Measurements from ENCODE around the gene CADPS2. TPM values are rescaled to one million over a fixed set of nuclear protein-coding genes. Genes with fewer than 3 reads are reported as not detected.

CADPS2 gene
- total RNA-seq, 1 experiment from 2014 or later, result 1.6 TPM

DNA sequence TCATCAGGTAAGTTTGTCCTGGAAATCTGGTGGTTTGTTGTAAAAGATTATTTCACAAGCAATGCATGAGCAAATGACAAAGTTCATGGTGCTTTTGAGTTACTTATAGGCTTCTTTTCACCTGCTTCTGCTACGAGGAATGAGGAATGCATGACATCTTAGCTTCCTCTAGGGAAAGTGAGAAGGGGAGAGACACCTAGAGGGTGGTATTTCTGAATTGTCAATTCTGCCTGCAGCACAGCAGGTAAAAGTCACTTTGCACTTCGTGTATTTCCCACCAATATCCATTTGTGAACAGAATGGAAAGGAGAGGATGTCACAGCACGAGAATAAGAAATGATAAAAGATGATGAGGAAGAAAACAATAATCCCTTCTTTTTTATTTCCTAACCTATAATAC, 428.3 kb downstream of the CADPS2 start:
- no peak for DNase-seq (ENCODE audit: low spot score)

DNA sequence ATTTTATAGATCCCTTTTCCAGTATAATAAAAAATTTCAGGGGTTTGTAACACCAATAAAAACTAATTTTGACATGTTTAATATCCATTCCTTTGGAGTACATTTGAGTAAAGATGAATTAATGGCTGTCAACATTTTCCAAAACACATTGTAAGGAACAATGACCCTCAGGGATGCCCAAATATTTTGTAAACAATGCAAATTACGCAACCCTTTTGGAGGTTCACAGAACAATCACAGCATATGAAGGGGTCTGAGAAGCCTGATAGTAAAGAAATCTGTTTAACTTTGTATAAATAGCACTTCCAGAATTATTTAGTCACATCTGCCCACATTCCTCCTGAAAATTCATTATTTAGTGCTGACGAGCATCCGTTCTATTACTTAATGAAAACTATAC, 428.9 kb downstream of the CADPS2 start:
- no peak for DNase-seq (ENCODE audit: low spot score)

DNA sequence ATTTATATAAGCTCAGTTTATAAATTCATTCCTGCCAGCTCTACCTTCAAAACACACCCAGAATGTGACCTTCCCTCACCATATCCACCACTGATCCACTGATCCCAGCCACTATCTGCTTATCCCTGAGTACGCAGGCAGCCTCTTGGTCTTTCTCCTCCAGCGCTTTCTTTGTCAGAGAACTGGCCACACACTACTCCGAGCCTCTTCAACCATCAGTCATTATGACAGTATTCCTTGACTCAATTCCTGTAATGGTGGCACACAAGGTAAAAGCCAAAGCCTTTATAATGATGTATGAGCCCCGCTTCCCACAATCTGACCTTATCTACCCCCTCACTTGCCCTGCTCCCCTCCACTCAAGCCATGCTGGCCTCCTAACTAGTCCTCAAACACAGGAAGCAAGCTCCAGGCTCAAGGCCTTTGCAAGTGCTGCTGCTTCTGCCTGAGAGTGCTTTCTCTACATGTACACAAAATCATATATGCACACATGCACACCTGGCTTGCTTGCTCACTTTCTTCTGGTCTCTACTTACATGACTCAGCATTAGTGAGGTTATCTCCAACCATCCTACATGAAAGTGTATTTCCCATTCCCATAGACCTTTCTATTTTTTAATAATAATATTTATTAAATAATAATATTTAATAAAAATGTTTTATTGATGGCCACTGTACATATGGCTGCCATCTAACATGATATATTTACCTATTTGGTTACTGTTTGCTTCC, 431.3 kb downstream of the CADPS2 start:
- no peak for DNase-seq (ENCODE audit: low spot score)

DNA sequence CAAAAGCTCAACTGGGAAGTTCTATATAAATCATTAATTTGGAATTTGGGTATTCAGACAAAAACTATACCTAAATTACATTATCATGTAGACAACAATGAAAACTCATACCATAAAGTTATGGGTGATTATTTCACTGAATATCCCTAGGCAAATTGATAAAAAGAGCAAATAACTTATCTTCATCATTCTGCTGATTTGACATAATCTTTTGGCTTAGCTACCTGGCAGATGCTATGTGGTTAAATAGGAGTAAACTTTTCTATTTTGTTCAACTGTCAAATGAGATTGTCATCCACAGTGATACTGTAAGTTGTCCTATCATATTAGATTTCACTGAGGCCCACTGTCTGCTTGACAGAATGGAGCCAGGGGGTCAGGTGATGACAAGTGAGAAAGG, 432.8 kb downstream of the CADPS2 start:
- no peak for DNase-seq (ENCODE audit: low spot score)

DNA sequence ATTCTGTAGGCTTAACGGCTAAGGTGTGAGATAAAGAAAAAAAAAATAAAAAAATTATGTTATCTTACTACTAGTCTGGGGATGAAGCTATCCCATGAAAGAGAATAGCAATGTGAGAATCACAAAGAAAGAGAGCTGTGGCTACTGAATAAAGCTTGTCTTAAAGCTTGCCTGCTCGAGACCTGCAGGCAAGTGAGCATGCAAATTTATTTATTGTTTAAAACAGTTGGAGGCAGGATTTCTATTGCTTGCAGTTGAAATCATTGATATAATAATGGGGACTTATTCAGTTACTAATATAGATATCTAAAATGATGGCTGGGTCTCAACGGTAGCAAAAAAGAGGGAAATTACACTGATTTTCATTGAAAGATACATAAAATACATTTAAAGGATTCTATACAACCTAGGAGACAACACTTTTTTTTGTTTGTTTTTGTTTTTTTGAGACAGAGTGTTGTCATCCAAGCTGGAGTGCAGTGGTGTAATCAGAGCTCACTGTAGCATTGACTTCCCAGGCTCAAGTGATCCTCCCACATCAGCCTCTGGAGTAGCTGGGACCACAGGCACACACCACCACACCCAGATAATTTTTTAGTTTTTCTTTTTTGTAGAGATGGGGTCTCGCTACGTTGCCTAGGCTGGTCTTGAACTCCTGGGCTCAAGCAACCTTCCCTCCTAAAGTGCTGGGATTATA, 437.2 kb downstream of the CADPS2 start:
- no peak for DNase-seq (ENCODE audit: low spot score)

DNA sequence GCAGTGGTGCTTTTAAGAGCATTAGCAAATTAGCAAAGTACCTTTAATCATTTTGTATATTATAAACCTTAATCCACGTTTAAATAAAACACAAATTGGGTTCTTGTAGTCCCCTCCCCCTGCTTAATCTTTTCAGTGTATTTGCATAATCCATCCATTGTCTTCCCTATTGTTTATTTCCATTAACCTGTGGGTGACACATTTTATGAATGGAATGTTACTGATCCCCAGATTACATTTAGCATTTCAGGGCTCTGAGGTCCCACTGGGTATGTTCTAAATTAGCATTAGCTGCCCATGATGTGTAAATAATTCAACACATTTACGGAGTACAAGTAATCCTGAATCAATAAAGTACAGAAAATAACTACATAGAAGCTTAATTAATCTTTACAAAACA, 443.3 kb downstream of the CADPS2 start:
- no peak for DNase-seq (ENCODE audit: low spot score)

DNA sequence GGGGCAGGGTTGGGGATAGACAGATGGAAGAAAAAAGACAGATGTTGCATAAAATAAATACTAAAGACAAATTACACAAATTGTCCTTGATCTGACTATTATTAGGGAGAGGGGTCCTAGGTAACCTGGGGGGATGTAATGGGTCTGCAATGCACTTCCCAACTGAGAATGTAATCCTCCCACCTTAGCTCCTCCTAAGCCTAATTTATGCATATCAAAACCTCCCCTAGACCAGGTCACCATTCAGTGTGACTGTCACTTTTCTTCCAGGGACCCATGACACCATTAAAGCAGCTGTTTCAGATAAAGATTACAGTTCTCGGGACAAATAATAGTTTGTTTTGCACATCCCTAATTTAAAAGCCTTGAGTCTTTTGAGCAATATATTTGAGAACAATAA, 447.8 kb downstream of the CADPS2 start:
- no peak for DNase-seq (ENCODE audit: low spot score)

DNA sequence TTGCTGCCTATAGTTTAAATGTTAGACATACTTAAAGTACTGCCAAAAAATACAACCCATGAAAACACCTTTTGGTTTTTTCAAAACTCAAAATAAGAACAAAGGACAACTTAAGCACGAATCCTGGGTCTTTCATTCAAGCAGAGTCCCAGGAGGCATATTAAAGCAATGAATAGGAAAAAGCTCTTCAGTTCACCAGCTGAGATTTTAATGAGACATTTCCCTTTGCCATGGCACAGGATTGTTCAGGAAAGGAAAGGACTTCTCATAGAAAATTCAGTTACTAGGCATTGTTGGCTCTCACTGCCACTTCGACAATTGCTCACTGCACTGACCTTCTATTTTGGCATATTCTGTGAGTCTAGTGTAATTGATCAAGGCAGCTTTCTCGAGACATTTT, 448.3 kb downstream of the CADPS2 start:
- no peak for DNase-seq (ENCODE audit: low spot score)

DNA sequence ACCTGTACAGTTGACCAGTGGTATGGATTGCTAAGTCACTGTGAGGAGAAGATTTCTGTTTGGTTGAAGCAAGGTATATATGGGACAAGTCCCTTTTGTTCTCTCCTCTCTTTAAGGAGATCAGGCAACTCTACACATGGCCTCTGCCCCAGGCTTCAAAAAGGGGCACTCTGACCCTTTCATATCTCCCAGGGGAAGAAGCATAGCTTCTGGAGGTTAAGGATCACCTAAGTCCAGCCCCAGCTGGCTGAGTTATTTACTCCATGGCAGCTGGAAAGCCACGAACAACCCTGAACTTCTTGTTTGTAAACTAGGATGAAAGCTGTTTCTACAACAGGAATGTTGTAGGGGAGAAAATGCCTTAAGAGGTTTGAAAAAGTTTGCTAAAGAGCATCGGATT, 452.5 kb downstream of the CADPS2 start:
- DNase-seq (ENCODE audit: low spot score), result no peak

DNA sequence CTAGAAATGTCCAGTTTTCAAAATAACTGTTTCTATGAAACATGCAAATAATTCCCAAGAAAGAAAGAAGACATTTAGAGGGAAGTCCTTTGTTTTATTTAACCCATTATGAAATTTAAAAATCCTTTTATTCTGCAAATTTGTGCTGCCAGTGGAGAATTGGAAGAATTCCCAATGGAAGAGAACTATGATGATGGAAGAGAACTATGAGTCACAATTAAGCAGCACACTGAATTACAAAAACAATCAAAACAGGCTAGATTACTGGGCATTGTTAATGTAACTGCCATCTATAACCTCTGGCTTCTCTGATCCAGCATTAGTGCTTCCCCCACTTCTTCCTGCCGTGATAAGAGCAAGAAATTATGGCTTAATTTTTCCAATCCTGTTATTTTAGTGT, 455.6 kb downstream of the CADPS2 start:
- no peak for DNase-seq (ENCODE audit: low spot score)

DNA sequence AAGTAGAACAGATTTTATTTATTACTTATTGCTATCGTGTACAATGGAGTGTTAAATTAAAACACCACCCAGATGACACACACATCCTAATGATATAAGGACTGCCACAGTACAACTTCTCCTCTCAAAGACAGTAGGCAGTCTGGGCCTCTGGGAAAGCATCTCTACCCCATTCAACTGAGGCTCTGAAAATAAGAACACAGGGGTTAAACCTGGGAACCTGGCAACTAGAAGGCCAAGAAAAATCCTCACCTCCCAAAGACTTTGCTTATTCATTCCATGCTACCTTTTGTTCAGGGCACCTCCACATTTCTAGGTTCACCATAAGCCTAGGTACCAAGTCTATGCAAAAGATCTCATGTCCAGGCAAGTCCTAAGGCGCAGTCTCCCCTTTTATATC, 456.3 kb downstream of the CADPS2 start:
- DNase-seq (ENCODE audit: low spot score), result no peak

DNA sequence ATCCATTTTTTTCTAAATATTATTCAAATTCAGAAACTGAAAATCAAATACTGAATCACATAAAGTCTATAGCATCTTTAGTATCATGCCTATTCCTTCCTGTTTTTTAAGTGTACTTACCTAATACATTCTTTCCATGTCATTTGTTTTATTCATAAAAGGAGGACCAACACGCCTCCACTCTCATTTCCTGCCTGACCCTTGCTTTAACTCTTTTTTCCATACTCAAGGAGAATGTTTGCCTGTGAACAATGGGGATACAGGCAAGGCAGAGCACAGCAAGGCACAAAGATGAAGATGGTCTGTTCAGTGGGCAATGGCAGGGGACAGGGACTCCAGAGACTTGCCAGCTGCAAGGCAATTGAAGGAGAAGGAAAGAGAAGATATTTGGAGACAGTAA, 460.5 kb downstream of the CADPS2 start:
- no peak for DNase-seq (ENCODE audit: low spot score)

DNA sequence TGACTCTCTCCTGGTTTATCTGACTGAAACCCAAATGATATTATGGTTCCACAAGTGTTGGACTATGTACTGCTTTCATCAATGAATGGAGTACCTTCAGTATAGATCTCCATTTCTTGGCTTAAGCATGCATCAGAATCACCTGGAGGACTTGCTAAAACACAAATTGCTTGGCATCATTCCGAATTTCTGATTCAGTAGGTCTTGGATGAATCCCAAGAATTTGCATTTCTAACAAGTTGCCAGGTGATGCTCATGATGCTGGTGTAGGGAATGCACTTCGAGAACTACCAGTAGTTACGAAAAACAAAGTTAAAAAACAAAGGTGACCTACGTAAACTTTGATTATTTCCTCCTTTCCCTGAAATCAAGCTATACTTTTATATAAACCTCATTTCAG, 462.7 kb downstream of the CADPS2 start:
- DNase-seq (ENCODE audit: low spot score), result no peak

DNA sequence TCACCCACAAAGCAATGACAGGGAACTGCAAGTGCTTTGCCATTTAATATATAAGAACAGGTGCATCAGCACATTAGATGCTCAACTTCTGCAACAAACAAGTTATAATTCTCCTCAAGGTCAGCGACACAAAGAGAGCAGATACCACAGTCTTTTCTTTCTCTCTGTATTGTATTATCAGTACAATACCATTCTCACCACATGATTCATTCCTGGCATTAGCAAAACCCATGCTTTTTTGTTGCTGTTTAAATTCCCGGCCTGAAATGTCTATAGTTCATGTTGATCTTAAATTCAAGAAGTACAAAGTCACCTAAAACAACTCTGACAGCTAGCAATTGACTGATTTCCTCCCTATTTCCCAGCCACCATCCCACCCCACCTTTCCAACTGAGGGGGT, 469.9 kb downstream of the CADPS2 start:
- DNase-seq (ENCODE audit: low spot score), result no peak

DNA sequence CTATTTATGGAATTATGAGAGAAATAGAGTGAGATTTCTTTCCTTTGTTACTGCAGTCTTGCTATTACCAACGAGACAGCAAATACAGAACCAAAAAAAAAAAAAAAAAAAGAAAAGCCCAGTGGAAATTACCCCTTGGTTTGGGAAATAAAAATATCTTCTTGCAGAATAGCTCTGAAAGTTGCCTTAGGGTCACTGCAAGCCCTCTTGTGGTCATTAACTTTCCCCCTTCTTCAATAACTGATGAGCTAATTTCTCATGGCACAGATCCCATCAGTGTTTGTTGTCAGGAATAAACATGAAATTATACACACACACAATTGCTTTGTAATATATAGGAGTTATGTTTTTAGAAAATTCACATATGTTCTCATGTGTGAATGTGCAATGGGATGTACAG, 470.8 kb downstream of the CADPS2 start:
- no peak for DNase-seq (ENCODE audit: low spot score)

DNA sequence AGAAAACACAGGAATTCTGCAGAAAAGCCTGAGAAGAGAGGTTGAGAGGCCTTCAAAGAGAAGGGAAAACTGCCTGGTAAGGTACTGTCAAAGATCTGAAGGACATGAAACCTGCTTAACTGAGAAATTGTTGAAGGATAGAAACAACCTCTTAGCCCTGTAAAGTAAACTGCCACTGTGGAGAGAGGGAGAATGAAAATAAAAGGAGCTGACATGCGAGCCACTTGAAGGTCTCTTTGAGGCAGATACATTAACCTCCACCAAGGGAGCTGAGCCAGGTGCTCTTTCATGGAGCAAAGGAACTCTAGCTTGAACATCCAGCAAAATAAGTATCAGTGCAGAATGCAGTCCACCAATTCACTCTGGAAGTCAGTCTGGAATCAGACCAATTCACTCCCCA, 472.9 kb downstream of the CADPS2 start:
- DNase-seq (ENCODE audit: low spot score), result no peak

DNA sequence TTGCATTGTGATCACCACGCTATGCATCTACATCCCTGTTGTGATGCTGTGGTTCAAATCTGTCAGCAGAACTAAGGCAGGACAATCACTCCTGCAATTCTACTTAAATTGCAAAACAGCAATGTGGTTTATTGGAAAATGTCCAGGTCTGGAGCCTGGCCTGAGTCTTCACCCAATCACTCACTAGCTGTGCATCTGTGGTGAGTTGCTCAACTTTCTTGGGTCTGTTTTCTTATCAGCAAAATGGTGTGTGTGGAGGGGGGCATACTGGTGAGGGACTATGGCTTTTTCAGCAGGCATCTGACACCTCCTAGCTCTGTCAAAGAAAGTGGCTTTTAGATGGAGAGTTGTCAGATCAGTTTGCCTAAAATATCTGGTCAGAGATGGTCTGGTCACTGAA, 473.4 kb downstream of the CADPS2 start:
- DNase-seq (ENCODE audit: low spot score), result no peak

DNA sequence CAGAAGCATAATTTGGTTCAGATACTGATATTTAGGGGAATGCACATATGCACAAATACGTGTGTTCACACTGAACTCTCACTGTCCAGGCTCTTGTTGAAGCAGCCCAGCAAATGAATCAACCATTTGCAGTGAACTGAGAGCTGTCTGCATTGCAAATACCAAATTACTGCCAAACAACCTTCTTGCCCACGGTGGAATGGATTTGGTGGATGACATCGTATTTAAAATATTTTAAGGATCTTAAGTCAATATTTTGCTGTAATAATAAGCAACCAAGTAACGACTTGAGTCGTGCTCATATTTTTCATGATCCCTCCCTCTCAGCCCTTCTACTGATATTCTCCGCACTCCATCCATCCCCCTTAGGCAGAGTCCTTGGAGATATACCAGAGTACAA, 473.8 kb downstream of the CADPS2 start:
- no peak for DNase-seq (ENCODE audit: low spot score)

DNA sequence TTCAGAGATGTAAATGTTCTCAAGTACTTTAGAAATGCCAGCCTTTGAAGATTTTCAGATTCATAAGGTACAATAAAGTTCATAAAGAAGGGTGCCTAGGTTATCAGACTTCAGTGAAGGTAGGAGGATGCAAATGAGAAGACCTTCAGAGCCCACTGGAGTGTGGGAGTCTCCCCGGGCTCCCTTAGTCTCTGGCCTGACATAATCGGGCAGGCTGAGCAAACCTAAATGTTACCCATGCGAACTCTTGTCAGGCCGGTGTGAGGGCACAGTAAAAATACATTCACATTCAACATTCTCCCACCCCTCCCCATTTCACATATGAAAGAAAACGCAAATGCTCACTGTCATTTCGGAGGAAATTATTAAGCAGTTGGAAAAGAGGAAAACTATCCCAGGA, 479.1 kb downstream of the CADPS2 start:
- no peak for DNase-seq (ENCODE audit: low spot score)

DNA sequence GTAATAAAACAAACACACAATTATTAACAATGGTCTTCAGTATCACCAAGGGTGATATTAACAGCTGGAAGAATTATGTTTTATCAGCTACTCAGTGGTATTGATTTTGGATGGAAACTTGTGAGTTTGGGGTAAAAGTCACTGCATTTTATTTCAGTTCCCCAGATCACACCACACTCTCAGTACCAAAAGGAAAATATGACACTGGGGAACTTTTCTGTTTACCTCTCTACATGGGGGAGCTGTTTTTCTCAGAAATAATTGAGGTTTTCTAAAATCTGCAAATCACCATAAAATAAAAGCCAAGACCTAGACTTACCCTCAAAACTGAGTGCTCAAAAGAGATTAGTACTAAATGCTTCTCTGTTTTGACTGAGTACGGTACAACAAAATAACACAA, 483.1 kb downstream of the CADPS2 start:
- DNase-seq (ENCODE audit: low spot score), result no peak

DNA sequence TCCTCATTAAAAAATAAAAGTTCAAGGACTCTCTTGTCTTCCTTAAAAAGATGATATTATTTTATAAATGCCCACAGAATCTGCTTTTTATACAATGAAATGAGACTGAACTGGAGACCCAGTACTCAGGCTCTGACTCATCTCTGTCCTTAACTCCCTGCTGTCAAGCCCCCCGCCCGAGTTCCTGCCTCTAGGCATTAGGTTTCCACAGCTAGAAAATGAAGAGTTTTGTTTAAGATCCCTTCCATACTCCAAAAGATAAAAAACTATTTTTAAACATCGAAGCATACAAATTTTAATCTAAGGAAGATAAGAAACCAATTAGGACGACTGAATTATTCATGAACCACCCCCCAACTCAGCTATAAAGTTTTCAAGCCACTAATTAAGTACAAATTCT, 484.0 kb downstream of the CADPS2 start:
- no peak for DNase-seq (ENCODE audit: low spot score)

DNA sequence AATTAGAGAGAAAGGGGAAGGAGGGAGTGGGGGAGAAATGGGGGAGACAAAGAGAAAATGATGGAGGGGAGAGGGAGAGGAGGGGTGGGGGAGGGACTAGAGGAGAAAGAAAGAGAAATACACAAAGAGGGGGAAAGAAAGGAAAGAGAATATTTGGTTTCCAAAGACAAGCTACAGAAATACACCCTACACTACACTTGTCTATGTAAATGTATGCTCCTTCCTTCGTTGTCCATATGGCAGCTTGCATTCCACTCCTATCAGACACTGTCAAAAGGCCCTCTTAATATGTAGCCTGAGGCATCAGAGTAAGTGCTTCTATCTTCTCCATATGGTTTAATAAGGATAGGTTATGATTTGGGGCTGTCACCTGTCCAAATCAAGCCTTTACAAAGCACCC, 488.9 kb downstream of the CADPS2 start:
- no peak for DNase-seq (ENCODE audit: low spot score)

DNA sequence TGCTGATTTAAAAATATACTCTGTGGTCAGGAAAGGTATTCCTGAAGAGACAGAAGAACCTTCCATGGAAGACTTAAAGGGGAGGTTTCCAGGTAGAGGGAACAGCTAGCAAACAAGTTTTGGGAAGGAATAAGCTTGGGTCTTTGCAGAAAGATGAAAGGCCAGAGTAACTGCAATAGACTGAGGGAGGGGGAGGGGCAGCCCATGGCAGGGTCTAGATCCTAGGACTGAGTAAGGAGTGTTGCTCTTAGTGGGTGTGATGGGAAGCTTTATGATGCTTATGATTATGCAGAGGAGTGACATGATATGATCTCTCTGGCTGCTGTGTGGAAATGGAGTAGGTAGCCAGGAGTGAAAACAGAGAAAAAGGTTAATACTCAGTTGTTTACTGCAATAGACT, 491.7 kb downstream of the CADPS2 start:
- no peak for DNase-seq (ENCODE audit: low spot score)

DNA sequence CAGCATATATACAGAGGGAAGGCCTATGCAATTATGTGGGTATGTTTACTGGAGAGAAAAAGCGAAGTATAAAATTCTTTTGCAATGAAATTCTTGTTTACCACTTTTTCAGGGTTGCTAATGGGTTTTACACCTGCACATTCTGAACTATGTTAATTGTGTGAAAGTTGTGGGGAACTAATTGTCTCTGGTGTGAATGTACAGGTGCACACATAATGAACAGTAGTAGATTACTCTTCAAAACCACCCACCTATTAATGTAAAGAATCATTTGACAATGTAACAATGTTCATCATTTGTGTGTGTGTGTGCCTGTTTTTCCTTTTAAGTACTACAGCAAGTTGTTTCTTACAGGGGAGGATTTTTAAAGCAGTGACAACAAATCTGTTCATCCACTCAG, 501.7 kb downstream of the CADPS2 start:
- DNase-seq (ENCODE audit: low spot score), result no peak
